Limb (tissue), 2 donors: ENCODE results near the gene INPP5A.

Source experiments
- DNase-seq, 2 donors: peaks; one replicate each; pipeline ENCODE4 v3.0.0-alpha.2; 2016; ENCODE audit errors: extremely low spot score in 2 of 2

Gene INPP5A

GRCh38 chr10:132626761-132627665 is 89.4 kb downstream of the INPP5A start:
- DNase-seq = peak in 1 of 2 donors; percentile 34

DNA sequence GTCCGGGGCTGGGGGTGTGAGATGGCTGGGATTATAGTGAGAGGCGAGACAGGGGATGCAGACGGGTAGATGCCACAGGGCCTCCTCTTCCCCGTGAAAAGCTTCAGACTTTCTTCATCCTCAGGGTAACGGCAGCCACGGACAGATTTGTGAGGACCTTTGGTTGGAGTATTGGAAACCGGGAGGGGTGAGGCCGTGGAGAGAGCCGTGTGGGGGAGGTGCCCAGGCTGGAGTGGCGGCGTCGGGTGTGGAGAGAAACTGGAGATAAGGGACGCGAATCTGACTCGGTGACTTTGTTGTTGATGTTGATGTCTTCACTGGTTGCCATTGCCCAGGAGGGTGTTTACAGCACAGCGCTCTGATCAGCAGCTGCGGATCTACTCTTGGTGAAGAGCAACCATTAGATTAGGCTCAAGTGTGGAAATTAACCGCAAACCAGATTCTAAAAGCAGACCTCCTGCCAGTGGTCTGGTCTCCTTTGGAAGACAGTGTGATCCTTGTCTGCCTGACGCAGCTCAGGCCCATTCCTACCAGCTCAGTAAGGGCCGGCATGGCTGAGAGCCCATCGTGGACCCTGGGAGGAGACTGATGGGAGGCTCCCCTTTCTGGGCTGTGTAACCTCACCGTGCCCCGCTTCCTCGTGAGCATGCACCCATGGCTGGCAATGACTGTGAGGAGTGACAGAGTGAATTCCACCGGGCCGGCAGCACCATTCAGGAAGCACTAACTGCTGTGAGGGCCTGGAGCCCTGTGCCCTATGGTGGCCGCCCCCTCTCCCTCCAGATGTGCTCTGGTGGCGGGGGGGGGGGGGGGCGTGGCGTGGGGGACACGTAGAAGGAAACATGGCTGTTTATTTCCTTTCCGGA is 90.3 kb downstream of the INPP5A start:
- DNase-seq = peak; percentile 36 to 55

GRCh38 chr10:132628966-132629900 is 91.6 kb downstream of the INPP5A start:
- peak in 1 of 2 donors; percentile 26 for DNase-seq

DNA sequence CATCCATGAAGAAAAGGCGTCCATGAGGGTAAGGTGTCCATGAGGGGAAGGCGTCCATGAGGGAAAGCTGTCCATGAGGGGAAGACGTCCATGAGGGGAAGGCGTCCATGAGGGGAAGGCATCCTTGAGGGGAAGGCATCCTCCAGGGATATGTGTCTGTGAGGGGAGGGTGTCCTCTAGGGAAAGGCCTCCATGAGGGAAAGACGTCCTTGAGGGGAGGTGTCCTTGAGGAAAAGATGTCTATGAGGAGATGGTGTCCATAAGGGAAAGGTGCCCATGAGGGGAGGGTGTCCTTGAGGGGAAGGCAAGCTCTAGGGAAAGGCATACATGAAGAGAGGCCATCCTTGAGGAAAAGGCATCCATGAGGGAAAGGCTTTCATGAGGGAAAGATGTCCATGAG is 92.6 kb downstream of the INPP5A start:
- DNase-seq = peak in 1 of 2 donors; percentile 21

DNA sequence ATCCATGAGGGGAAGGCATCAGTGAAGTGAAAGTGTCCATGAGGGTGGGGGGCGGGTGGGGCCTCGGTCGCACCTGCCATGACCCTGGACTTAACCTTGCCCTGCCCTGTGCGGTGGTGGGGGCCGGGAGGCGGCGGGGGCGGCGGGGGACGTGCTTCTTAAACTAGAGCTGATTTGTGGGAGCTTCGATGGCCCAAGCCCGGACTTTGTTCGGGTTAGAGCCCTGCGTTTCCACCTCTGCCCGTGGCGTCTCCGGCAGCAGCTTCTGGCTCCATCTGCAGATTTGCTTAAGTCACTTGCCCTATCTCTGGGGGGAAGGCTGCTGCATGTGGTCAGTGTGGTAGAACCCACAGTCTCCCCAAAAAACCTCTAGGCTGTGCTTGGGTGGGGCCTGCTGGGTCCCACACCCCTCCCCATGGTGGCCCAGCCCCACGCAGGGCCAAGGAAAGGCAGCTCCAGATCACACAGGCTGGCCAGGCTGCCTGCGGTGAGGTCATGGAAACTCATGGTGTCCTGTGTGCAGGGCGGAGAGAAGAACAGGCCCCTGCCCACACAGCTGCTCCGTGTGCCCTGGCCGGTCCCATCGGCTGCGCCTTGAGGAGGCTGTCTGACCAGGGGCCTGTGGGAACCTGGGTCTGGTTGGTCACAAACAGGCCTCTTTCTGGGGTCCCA is 93.2 kb downstream of the INPP5A start:
- DNase-seq = peak in 1 of 2 donors; percentile 50

GRCh38 chr10:132631338-132631735 is 93.8 kb downstream of the INPP5A start:
- DNase-seq = peak in 1 of 2 donors; percentile 33

DNA sequence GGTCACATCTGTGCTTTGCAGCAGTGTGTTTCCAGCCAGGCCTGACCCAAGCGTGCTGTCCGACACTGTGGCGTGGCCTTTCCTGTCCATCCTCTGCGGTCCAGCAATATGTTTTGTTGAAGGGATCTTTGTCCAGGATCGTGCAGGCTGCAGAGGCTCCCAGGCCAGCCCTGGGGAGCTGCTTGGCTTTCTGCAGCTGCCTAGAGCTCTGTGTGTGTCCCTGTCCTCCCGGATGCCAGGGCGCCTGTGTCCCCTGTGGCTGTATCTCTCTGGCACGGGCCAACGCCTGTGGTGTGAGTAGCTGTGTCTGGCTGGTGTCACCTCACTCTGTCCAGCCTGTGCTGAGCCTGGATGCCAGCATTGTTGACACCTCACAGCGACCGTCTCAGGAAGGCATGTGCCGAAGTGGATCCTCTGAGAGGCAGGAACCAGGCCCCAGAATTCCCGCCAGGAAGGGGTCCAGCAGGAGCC is 94.5 kb downstream of the INPP5A start:
- DNase-seq = peak in 1 of 2 donors; percentile 17

DNA sequence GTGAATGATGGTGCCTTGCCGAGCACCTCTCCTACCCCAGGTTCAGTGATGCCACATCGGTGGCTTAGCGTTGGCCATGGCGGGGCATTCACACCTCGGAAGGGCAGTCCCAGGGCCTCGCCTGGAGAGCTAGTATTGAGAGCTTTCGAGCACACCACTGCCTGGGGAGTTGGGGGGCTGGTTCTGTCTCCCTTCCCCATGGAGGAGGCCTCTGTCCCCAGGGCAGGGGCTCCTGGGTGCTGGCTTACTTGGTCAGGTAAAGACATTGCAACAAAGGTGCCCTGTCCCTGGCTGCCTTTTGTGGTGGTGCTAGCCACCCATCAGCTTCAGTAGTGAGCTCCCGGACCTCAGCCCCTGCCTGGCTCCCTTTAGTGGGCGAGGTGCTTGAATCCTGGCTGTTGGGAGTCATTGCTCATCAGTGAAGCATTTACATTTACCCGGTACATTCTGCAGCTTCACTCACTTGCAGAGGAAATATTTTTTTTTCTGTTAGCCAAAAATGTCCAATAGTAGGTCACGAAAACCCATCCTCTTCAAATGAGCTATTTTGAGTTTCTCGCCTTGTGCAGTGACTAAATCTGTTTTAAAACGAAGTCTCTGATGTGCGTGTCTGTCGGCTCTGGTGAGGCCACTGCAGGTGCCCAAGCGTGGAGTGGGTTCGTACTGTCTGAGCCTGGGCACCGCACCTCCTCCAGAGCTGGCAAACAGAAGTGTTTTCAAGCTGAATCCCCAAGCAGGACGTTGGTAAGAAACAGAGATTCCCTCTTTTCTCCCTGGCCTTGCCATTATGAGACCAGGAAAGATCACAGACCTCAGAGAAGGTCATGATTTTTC is 95.5 kb downstream of the INPP5A start:
- peak in 1 of 2 donors; percentile 14 for DNase-seq

DNA sequence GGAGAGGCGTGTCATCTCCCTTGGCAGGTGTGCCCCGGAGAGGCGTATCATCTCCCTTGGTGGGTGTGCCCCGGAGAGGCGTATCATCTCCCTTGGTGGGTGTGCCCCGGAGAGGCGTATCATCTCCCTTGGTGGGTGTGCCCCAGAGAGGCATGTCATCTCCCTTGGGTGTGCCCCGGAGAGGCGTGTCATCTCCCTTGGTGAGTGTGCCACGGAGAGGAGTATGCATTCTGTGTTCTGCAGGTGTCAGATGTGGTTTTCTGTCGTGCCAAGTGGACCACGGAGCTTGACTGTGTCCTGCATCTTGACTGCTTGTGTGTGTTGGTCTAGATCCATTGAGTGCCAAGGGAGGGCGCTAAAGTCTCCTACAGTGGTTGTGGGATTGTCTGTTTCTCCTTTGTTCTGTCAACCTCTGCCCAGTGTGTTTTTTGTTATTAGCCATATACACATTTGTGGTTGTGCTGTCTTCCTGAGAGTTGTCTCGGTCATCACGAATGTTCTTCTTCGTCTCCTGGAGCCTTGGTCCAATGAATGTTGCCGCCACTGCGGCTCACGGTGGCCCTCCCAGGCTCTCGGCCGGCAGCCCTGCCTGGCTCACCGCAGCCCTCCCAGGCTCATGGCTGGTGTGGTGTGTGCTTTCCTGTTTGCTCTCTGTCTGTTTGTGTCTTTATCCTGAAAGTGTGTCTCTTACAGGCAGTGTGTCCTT is 96.8 kb downstream of the INPP5A start:
- DNase-seq = peak in 1 of 2 donors; percentile 17

DNA sequence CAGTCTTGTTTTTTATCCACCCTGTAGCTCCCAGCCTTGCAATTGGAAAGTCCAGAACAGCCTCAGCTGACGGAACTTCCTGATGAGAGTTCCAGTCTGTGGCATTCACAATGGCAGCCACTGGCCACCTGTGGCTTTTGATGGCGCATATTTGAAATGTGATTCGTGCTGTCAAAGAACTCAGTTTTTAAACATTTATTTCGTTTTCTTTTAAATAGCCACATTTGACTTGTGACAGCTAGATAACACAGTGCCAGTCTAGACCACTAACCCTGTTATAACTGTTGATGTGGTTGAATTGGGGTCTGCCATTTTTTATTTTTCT is 97.3 kb downstream of the INPP5A start:
- DNase-seq = no peak

DNA sequence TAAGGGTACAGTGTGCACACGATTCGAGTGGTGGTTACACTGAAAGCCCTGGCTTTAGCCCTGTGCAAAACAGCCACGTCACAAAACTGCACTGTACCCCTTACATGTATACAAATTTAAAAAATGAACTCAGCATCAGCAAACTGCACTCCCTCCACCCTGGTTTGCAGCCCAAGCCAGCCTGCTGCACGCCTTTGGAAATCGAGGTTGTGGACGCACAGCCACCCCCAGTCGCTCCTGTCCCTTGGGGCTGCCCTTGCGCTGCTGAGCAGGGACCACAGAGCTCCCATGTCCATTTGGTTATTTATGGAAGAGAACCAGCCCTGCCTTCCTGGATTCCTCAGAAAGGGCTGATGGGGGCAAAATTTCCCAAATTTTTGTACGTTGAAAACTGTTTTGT is 98.8 kb downstream of the INPP5A start:
- DNase-seq = peak in 1 of 2 donors; percentile 13

DNA sequence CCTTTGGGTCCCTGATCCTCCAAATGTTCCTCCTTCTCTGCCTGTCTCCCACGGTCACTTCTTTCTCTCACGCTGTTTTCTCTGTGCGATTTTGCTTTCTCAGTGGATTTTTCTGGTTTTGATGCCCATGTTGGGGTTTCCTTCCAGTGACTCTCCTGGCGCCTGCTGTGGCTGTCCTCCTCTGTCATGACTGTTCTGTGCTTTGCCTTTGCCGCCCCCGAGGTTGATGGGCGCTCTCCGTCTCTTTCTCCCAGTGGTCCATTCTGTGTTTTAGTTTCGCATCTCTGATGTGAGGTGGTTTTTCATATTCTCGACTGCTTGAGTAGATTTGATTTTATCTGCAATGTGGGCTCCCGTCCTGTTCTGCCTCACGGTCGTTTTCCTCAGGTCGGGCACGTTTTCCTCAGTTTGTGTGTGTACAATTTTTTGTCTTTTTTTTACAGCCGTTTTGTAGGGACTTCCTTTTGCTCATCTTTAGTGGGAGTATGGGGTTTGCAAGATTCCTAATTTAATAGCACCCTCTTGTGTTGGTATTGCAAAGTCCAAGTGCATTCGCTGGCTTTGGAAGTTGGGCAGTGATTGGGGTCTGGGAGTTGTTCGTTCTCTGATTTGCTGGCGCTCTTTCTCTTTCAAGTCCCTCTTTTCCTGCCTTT is 100.0 kb downstream of the INPP5A start:
- DNase-seq = peak; percentile 56 to 72

DNA sequence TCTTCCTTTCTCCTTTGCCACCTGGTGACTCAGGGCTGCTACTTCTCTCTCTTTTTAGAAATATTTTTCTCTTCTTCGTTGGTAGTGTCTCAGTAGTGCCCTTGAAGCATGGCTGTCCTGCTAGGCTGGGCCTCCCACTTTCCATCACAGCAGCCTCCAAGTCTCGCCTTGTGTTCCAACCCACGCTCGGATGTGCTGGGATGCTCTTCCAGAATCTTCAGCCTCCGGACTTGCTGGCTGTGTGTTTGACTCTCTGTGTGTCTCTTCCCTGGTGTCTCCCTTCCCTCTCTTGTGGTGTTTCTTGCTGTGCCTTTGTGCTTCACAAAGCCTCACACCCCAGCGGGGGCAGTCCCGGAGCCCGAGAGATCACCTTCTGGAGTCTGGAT is 100.5 kb downstream of the INPP5A start:
- no peak for DNase-seq

- no peak for DNase-seq
Measured at GRCh38 chr10:132639470-132639869, 101.9 kb downstream of the INPP5A start.

- peak in 1 of 2 donors; percentile 16 for DNase-seq
Measured at GRCh38 chr10:132640326-132641125, 102.9 kb downstream of the INPP5A start.

- peak in 1 of 2 donors; percentile 3 for DNase-seq
Measured at GRCh38 chr10:132641401-132641800, 103.8 kb downstream of the INPP5A start.

DNA sequence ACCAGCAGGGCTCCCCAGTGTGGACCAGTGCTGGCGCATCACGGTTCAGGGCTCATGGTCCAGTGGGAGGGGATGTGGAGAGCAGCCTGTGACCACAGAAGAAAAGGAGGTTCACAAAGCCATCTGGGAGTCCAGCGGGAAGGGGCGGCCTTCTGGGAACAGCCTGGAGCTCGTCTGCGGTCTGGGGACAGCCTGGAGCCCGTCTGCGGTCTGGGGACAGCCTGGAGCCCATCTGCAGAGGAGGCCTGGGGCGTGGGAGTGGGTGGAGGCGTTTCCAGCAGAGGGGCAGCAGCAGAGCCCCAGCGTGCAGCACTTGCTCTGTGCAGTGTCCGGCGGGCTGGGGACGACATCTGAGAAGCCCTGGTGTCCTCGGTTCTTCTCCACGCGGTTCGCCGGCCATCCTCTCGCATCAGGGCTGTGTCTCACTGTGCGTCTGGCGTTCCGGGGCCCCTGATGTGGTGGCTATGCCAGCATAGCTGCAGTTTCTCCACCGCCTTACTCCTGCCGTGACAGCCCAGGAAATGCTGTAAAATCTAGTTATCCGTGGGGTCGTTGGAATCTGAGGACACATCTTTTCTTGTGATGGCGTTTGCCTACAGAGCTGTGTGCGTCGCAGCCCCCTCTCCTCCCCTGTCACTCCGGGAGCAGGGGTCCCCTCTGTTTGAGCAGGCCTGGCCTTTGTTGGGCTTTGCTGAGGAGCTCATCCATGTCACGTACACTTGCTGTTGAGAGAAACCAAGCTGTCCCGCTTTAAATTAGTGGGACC is 104.6 kb downstream of the INPP5A start:
- peak in 1 of 2 donors; percentile 26 for DNase-seq
